Measurements from ENCODE around the gene MCIDAS.
A peak's percentile ranks its signal among the peaks of the same experiment; 100 is the strongest.

The MCIDAS gene

GRCh38 chr5:55226934-55227663 is at the start of gene MCIDAS:
Gene MCIDAS, minus strand, starts transcription at chr5:55227315. Its CDS starts 177 bp downstream, at chr5:55227138.
- peak within 1 kb of the TSS; percentile 36 for H3K4me3 ChIP-seq (ENCODE audit: low read depth, low read length)
- DNase-seq (ENCODE audit: low read depth) = no peak
- TF ChIP-seq CTCF (IDR thresholded peaks at IDR 0.05; ENCODE audit: low read depth, low read length, missing control alignments) = peak; percentile 15

GRCh38 chr5:55276771-55277170 is 49.7 kb upstream of the MCIDAS start:
- no peak for DNase-seq (ENCODE audit: low read depth)
- H3K4me3 ChIP-seq (ENCODE audit: low read depth, low read length) = no peak overlapping the region
- no peak for TF ChIP-seq CTCF (IDR thresholded peaks at IDR 0.05; ENCODE audit: low read depth, low read length, missing control alignments)

- H3K4me3 ChIP-seq (ENCODE audit: low read depth, low read length) = no peak overlapping the region
Measured at GRCh38 chr5:55258339-55258738, 31.2 kb upstream of the MCIDAS start.

GRCh38 chr5:55254802-55255201 is 27.7 kb upstream of the MCIDAS start:
- no peak for DNase-seq (ENCODE audit: low read depth)
- H3K4me3 ChIP-seq (ENCODE audit: low read depth, low read length) = no peak overlapping the region
- no peak for TF ChIP-seq CTCF (IDR thresholded peaks at IDR 0.05; ENCODE audit: low read depth, low read length, missing control alignments)

More at GRCh38 chr5:55258339-55258738, 31.2 kb upstream of the MCIDAS start:
- no peak for TF ChIP-seq CTCF (IDR thresholded peaks at IDR 0.05; ENCODE audit: low read depth, low read length, missing control alignments)
- no peak for DNase-seq (ENCODE audit: low read depth)

GRCh38 chr5:55250064-55250463 is 22.9 kb upstream of the MCIDAS start:
- no peak for TF ChIP-seq CTCF (IDR thresholded peaks at IDR 0.05; ENCODE audit: low read depth, low read length, missing control alignments)
- DNase-seq (ENCODE audit: low read depth) = no peak
- H3K4me3 ChIP-seq (ENCODE audit: low read depth, low read length) = no peak overlapping the region

GRCh38 chr5:55241746-55242145 is 14.6 kb upstream of the MCIDAS start:
- DNase-seq (ENCODE audit: low read depth) = no peak
- H3K4me3 ChIP-seq (ENCODE audit: low read depth, low read length) = no peak overlapping the region
- TF ChIP-seq CTCF (IDR thresholded peaks at IDR 0.05; ENCODE audit: low read depth, low read length, missing control alignments) = no peak

- no peak for TF ChIP-seq CTCF (IDR thresholded peaks at IDR 0.05; ENCODE audit: low read depth, low read length, missing control alignments)
- DNase-seq (ENCODE audit: low read depth) = no peak
- no peak overlapping the region for H3K4me3 ChIP-seq (ENCODE audit: low read depth, low read length)
Measured at GRCh38 chr5:55236800-55237199, 9.7 kb upstream of the MCIDAS start.

All from GM12864 (cell line).